ENCODE results near the gene PRKAG1. TPM values are rescaled to one million over a fixed set of nuclear protein-coding genes. Genes with fewer than 3 reads are reported as not detected.
A peak's percentile ranks its signal among the peaks of the same experiment; 100 is the strongest.

PRKAG1 gene
- total RNA-seq, 2 donors from 2014 or later: 53.9 to 55.4 TPM

GRCh38 chr12:49048953-49049352 lies 30.4 kb upstream of the PRKAG1 start:
- Histone ChIP-seq H3K27ac (no peak overlapping the region), H3K4me1 (replicated peaks) (no peaks in the 10 kb centered on the region), H3K27me3 (replicated peaks; ENCODE audit: insufficient read depth) (no peaks in the 10 kb centered on the region), H3K36me3 (peaks cover 54 to 70% of the 10 kb centered on the region in 2 donors), H3K9me3 (no peaks in the 10 kb centered on the region), H3K4me3 (no peak overlapping the region)
- TF ChIP-seq CTCF (IDR thresholded peaks at IDR 0.05) (no peak), POLR2AphosphoS5 (IDR thresholded peaks at IDR 0.05) (no peak)
- intact Hi-C loops (cut with DNase I): no loop called here
- no peak for DNase-seq (ENCODE audit: low spot score)
- 93% methylated on average over 10 of the region's 10 CpGs for WGBS

- H3K36me3 ChIP-seq: peaks cover 57 to 70% of the 10 kb centered on the region in 2 donors
- no peaks in the 10 kb centered on the region for H3K4me1 ChIP-seq (replicated peaks)
- 91% methylated on average over 12 of the region's 12 CpGs for WGBS
- no peak for DNase-seq (ENCODE audit: low spot score)
- no peaks in the 10 kb centered on the region for H3K27me3 ChIP-seq (replicated peaks; ENCODE audit: insufficient read depth)
- H3K27ac ChIP-seq: no peak overlapping the region
- no peak for TF ChIP-seq POLR2A (IDR thresholded peaks at IDR 0.05)
- no peak for TF ChIP-seq POLR2AphosphoS5 (IDR thresholded peaks at IDR 0.05)
- TF ChIP-seq CTCF (IDR thresholded peaks at IDR 0.05): no peak
- intact Hi-C loops (cut with DNase I): no loop called here
- H3K4me3 ChIP-seq: no peak overlapping the region
- H3K9me3 ChIP-seq: no peaks in the 10 kb centered on the region
These were observed 27.7 kb upstream of the PRKAG1 start for GRCh38 chr12:49046129-49046895.

GRCh38 chr12:49044660-49045059 lies 26.1 kb upstream of the PRKAG1 start:
- TF ChIP-seq CTCF (IDR thresholded peaks at IDR 0.05) (no peak), POLR2A (IDR thresholded peaks at IDR 0.05) (no peak), POLR2AphosphoS5 (IDR thresholded peaks at IDR 0.05) (no peak)
- Histone ChIP-seq H3K4me1 (replicated peaks) (no peaks in the 10 kb centered on the region), H3K4me3 (no peak overlapping the region), H3K36me3 (peaks cover 50 to 76% of the 10 kb centered on the region in 2 donors), H3K27ac (no peak overlapping the region), H3K9me3 (no peaks in the 10 kb centered on the region), H3K27me3 (replicated peaks; ENCODE audit: insufficient read depth) (no peaks in the 10 kb centered on the region)
- DNase-seq (ENCODE audit: low spot score): no peak
- WGBS: 94% methylated on average over 12 of the region's 12 CpGs
- intact Hi-C loops (cut with DNase I): no loop called here

GRCh38 chr12:49043856-49044258 lies 25.3 kb upstream of the PRKAG1 start:
- intact Hi-C loops (cut with DNase I): no loop called here
- DNase-seq (ENCODE audit: low spot score): no peak
- no peak overlapping the region for H3K4me3 ChIP-seq
- 54% methylated on average over 11 of the region's 11 CpGs for WGBS
- no peaks in the 10 kb centered on the region for H3K27me3 ChIP-seq (replicated peaks; ENCODE audit: insufficient read depth)
- H3K9me3 ChIP-seq: no peaks in the 10 kb centered on the region
- TF ChIP-seq CTCF (IDR thresholded peaks at IDR 0.05) (peak; percentile 13 to 52 (median 38)), POLR2A (IDR thresholded peaks at IDR 0.05) (no peak)
- no peak overlapping the region for H3K27ac ChIP-seq
- no peaks in the 10 kb centered on the region for H3K4me1 ChIP-seq (replicated peaks)
- H3K36me3 ChIP-seq: peaks cover 44 to 78% of the 10 kb centered on the region in 2 donors

GRCh38 chr12:49043241-49043640 lies 24.7 kb upstream of the PRKAG1 start:
- H3K36me3 ChIP-seq: peaks cover 41 to 77% of the 10 kb centered on the region in 2 donors
- intact Hi-C loops (cut with DNase I): no loop called here

More at GRCh38 chr12:49043241-49043640, 24.7 kb upstream of the PRKAG1 start:
- WGBS: 93% methylated on average over 4 of the region's 4 CpGs
- Histone ChIP-seq H3K27ac (no peak overlapping the region), H3K4me1 (replicated peaks) (no peaks in the 10 kb centered on the region), H3K9me3 (no peaks in the 10 kb centered on the region), H3K4me3 (no peak overlapping the region), H3K27me3 (replicated peaks; ENCODE audit: insufficient read depth) (no peaks in the 10 kb centered on the region)
- DNase-seq (ENCODE audit: low spot score): no peak
- TF ChIP-seq POLR2A (IDR thresholded peaks at IDR 0.05) (no peak), POLR2AphosphoS5 (IDR thresholded peaks at IDR 0.05) (no peak), CTCF (IDR thresholded peaks at IDR 0.05) (no peak)
